ENCODE measurements around the gene SOD2.

SOD2 gene

DNA sequence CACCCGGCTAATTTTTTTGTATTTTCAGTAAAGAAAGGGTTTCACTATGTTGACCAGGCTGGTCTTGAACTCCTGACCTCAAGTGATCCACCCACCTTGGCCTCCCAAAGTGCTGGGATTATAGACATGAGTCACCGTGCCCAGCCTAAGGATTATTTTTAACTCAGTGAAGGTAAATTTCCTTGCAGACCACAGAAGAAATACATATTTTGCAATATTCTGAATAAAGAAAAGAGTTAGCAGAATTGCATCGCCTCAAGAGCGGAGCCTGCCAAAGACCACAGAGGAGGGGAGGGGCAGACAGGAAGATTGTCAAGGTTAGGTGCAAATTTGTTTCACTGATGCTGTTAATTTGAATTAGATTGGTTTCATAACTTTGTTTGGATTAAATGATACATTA is 47.4 kb downstream of the SOD2 start:
- TF ChIP-seq, protein P1, sequence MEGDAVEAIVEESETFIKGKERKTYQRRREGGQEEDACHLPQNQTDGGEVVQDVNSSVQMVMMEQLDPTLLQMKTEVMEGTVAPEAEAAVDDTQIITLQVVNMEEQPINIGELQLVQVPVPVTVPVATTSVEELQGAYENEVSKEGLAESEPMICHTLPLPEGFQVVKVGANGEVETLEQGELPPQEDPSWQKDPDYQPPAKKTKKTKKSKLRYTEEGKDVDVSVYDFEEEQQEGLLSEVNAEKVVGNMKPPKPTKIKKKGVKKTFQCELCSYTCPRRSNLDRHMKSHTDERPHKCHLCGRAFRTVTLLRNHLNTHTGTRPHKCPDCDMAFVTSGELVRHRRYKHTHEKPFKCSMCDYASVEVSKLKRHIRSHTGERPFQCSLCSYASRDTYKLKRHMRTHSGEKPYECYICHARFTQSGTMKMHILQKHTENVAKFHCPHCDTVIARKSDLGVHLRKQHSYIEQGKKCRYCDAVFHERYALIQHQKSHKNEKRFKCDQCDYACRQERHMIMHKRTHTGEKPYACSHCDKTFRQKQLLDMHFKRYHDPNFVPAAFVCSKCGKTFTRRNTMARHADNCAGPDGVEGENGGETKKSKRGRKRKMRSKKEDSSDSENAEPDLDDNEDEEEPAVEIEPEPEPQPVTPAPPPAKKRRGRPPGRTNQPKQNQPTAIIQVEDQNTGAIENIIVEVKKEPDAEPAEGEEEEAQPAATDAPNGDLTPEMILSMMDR (IDR thresholded peaks at IDR 0.05) = no peak
